ENCODE data around the gene LSAMP. TPM values are rescaled to one million over a fixed set of nuclear protein-coding genes. Genes with fewer than 3 reads are reported as not detected.

The LSAMP gene
- total RNA-seq, 1 experiment from 2014 or later, result 3.1 TPM

- in situ Hi-C loops (cut with HindIII; ENCODE audit: low pct_unique_long_range_greater_than_20kb, low sequenced_read_pairs), result no loop called here
- BruUV-seq (replicated peaks), result no TSS peak
- POLR2A ChIA-PET, result no interaction called here
- ATAC-seq (no peak), DNase-seq (ENCODE audit: low read depth, low spot score) (no peak)
- Histone ChIP-seq H3K4me1 (ENCODE audit: control insufficient read depth, insufficient read depth, low read length) (no peaks in the 10 kb centered on the region), H3K4me3 (ENCODE audit: low read depth in 2 of 2, low read length in 2 of 2) (no peak overlapping the region), H3K9me3 (ENCODE audit: control insufficient read depth, insufficient read depth, low read depth, low read length) (0 out of 2 replicates have a peak, but pooled peaks cover 3% of the 10 kb centered on the region), H3K27ac (ENCODE audit: low read length) (no peak overlapping the region), H3K36me3 (ENCODE audit: control insufficient read depth, insufficient read depth, low read length) (no peaks in the 10 kb centered on the region), H3K27me3 (ENCODE audit: control insufficient read depth, insufficient read depth, low read length) (no peaks in the 10 kb centered on the region)
- CTCF ChIA-PET, result no interaction called here
- TF ChIP-seq TCF7L2 (IDR thresholded peaks at IDR 0.05; ENCODE audit: low read depth, low read length) (no peak), SIN3A (IDR thresholded peaks at IDR 0.05; ENCODE audit: borderline replicate concordance, insufficient read depth, low read depth, low read length) (no peak), CTCF (IDR thresholded peaks at IDR 0.05) (no peak), POLR2AphosphoS5 (IDR thresholded peaks at IDR 0.05; ENCODE audit: low read depth, low read length) (no peak)
- TF ChIP-seq, protein P1, sequence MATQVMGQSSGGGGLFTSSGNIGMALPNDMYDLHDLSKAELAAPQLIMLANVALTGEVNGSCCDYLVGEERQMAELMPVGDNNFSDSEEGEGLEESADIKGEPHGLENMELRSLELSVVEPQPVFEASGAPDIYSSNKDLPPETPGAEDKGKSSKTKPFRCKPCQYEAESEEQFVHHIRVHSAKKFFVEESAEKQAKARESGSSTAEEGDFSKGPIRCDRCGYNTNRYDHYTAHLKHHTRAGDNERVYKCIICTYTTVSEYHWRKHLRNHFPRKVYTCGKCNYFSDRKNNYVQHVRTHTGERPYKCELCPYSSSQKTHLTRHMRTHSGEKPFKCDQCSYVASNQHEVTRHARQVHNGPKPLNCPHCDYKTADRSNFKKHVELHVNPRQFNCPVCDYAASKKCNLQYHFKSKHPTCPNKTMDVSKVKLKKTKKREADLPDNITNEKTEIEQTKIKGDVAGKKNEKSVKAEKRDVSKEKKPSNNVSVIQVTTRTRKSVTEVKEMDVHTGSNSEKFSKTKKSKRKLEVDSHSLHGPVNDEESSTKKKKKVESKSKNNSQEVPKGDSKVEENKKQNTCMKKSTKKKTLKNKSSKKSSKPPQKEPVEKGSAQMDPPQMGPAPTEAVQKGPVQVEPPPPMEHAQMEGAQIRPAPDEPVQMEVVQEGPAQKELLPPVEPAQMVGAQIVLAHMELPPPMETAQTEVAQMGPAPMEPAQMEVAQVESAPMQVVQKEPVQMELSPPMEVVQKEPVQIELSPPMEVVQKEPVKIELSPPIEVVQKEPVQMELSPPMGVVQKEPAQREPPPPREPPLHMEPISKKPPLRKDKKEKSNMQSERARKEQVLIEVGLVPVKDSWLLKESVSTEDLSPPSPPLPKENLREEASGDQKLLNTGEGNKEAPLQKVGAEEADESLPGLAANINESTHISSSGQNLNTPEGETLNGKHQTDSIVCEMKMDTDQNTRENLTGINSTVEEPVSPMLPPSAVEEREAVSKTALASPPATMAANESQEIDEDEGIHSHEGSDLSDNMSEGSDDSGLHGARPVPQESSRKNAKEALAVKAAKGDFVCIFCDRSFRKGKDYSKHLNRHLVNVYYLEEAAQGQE (IDR thresholded peaks at IDR 0.05; ENCODE audit: insufficient read depth in 1 of 2, low read depth in 2 of 2, low read length in 1 of 2), result no peak
- intact Hi-C loops (cut with micrococcal nuclease; ENCODE audit: unreplicated experiment), result no loop called here
Observed at GRCh38 chr3:116096631-116097030, 348.7 kb downstream of the LSAMP start.

GRCh38 chr3:116093374-116093773 lies 351.9 kb downstream of the LSAMP start:
- intact Hi-C loops (cut with micrococcal nuclease; ENCODE audit: unreplicated experiment), result no loop called here
- ChIA-PET CTCF (no interaction called here), POLR2A (no interaction called here)
- H3K4me3 ChIP-seq (ENCODE audit: low read depth in 2 of 2, low read length in 2 of 2), result no peak overlapping the region
- no peaks in the 10 kb centered on the region for H3K36me3 ChIP-seq (ENCODE audit: control insufficient read depth, insufficient read depth, low read length)
- H3K4me1 ChIP-seq (ENCODE audit: control insufficient read depth, insufficient read depth, low read length), result no peaks in the 10 kb centered on the region
- 0 out of 2 replicates have a peak, but pooled peaks cover 3% of the 10 kb centered on the region for H3K9me3 ChIP-seq (ENCODE audit: control insufficient read depth, insufficient read depth, low read depth, low read length)
- no peak overlapping the region for H3K27ac ChIP-seq (ENCODE audit: low read length)
- no peak for DNase-seq (ENCODE audit: low read depth, low spot score)
- no TSS peak for BruUV-seq (replicated peaks)
- no peaks in the 10 kb centered on the region for H3K27me3 ChIP-seq (ENCODE audit: control insufficient read depth, insufficient read depth, low read length)
- TF ChIP-seq TCF7L2 (IDR thresholded peaks at IDR 0.05; ENCODE audit: low read depth, low read length) (no peak), CTCF (IDR thresholded peaks at IDR 0.05) (no peak), POLR2AphosphoS5 (IDR thresholded peaks at IDR 0.05; ENCODE audit: low read depth, low read length) (no peak), SIN3A (IDR thresholded peaks at IDR 0.05; ENCODE audit: borderline replicate concordance, insufficient read depth, low read depth, low read length) (no peak)
- TF ChIP-seq, protein P1 (IDR thresholded peaks at IDR 0.05; ENCODE audit: insufficient read depth in 1 of 2, low read depth in 2 of 2, low read length in 1 of 2), result no peak
- no peak for ATAC-seq
- in situ Hi-C loops (cut with HindIII; ENCODE audit: low pct_unique_long_range_greater_than_20kb, low sequenced_read_pairs), result no loop called here
